H1 (cell line): Measurements from ENCODE around the gene AIFM3. TPM values are rescaled to one million over a fixed set of nuclear protein-coding genes. Genes with fewer than 3 reads are reported as not detected.

ENCODE experiments used
- CTCF ChIA-PET: fragments of 300-600 bp; sonication (Branson Sonifier 250); formaldehyde crosslinking; loops from one replicate; lab custom pipeline; 2021; ENCODE audit not compliant: partially characterized antibody; lab: Charles Lee
- POLR2A ChIA-PET: fragments of 300-600 bp; sonication (Branson Sonifier 250); formaldehyde crosslinking; loops from one replicate; lab custom pipeline; 2021; ENCODE audit warnings: inconsistent platforms; ENCODE audit not compliant: partially characterized antibody; lab: Charles Lee
- DNase-seq, 2 experiments: peaks; one replicate each; pipeline versions ENCODE4 v3.0.0 to v3.0.0-alpha.2; 2010 to 2022; ENCODE audit warnings: low spot score in 2 of 2, low read depth in 1 of 2, mixed read lengths in 1 of 2
- FAIRE-seq: peaks from 2 replicates; lab custom pipeline; 2011; peaks lifted over from hg19 to GRCh38; lab: Jason Lieb, UNC
- H2AFZ ChIP-seq: 2 replicates; pipeline ENCODE4 v1.8.1; 2012; ENCODE audit warnings: low read length, inconsistent platforms
- H2AK5ac ChIP-seq: 2 replicates; pipeline ENCODE4 v1.6.1; 2013; ENCODE audit warnings: low read depth, low read length
- H2BK120ac ChIP-seq: replicated peaks from 2 replicates; pipeline ENCODE3; 2013; ENCODE audit warnings: low read depth, low read length, inconsistent platforms
- H2BK12ac ChIP-seq: 2 replicates; pipeline ENCODE4 v1.6.1; 2013; ENCODE audit warnings: low read depth, low read length
- H2BK15ac ChIP-seq: 2 replicates; pipeline ENCODE4 v1.6.1; 2013; ENCODE audit warnings: low read length
- H2BK20ac ChIP-seq: 2 replicates; pipeline ENCODE4 v1.6.1; 2013; ENCODE audit warnings: low read length
- H2BK5ac ChIP-seq: 2 replicates; pipeline ENCODE4 v1.6.1; 2013; ENCODE audit warnings: low read depth, low read length
- H3K14ac ChIP-seq: 2 replicates; pipeline ENCODE4 v1.6.1; 2013; ENCODE audit warnings: inconsistent platforms; ENCODE audit not compliant: insufficient read length
- H3K18ac ChIP-seq: 2 replicates; pipeline ENCODE4 v1.6.1; 2013; ENCODE audit warnings: low read length; ENCODE audit errors: extremely low read depth
- H3K23ac ChIP-seq: 2 replicates; pipeline ENCODE4 v1.6.1; 2013; ENCODE audit warnings: inconsistent platforms; ENCODE audit not compliant: insufficient read length
- H3K23me2 ChIP-seq: 2 replicates; pipeline ENCODE4 v1.6.1; 2013; ENCODE audit warnings: low read depth, low read length
- H3K27ac ChIP-seq: 2 replicates; pipeline ENCODE4 v1.6.1; 2011; ENCODE audit warnings: low read depth, low read length, inconsistent platforms
- H3K27me3 ChIP-seq, 4 experiments: replicated peaks in 1 of 4; 1 replicate in 1 of 4; 2 replicates in 3 of 4; pipeline versions ENCODE4 v1.6.1 to v1.8.1; 2011 to 2013; ENCODE audit warnings: low read length in 3 of 4, mild to moderate bottlenecking in 3 of 4, inconsistent platforms in 2 of 4, mixed read lengths in 2 of 4, moderate library complexity in 1 of 4; ENCODE audit not compliant: control insufficient read depth in 3 of 4, insufficient read depth in 3 of 4; ENCODE audit errors: extremely low read depth in 1 of 4
- H3K36me3 ChIP-seq, 4 experiments: 2 replicates each; pipeline versions ENCODE4 v1.6.1 to v1.8.1; 2011 to 2013; ENCODE audit warnings: mild to moderate bottlenecking in 4 of 4, low read length in 3 of 4, moderate library complexity in 2 of 4, control low read depth in 1 of 4, inconsistent platforms in 1 of 4; ENCODE audit not compliant: insufficient read depth in 4 of 4, control insufficient read depth in 2 of 4
- H3K4ac ChIP-seq: replicated peaks from 2 replicates; pipeline ENCODE3; 2013; ENCODE audit warnings: low read length, low read depth, mixed read lengths, inconsistent platforms; ENCODE audit not compliant: insufficient read length
- H3K4me1 ChIP-seq, 4 experiments: replicated peaks in 1 of 4; 1 replicate in 1 of 4; 2 replicates in 3 of 4; pipeline versions ENCODE4 v1.6.1 to v1.8.1; 2011 to 2013; ENCODE audit warnings: low read length in 3 of 4, inconsistent platforms in 2 of 4, mixed read lengths in 1 of 4; ENCODE audit not compliant: insufficient read depth in 4 of 4, control insufficient read depth in 3 of 4
- H3K4me2 ChIP-seq, 2 experiments: 2 replicates each; pipeline versions ENCODE4 v1.6.1 to v1.8.1; 2011 to 2013; ENCODE audit warnings: low read depth in 2 of 2, low read length in 2 of 2, control low read depth in 1 of 2, inconsistent platforms in 1 of 2, mild to moderate bottlenecking in 1 of 2; ENCODE audit not compliant: insufficient read depth in 1 of 2
- H3K4me3 ChIP-seq, 4 experiments: fragments of 200-600, 300-600 bp in 1 of 4; sonication (generic), shearing (Covaris generic), sonication (Bioruptor Twin) in 1 of 4; 2 replicates each; pipeline versions ENCODE4 v1.5.1 to v1.8.1; 2011 to 2016; ENCODE audit warnings: low read length in 4 of 4, low read depth in 3 of 4, control low read depth in 2 of 4, inconsistent platforms in 2 of 4, mild to moderate bottlenecking in 2 of 4, mixed read lengths in 1 of 4, moderate library complexity in 1 of 4; ENCODE audit not compliant: insufficient read depth in 2 of 4; ENCODE audit errors: extremely low read depth in 1 of 4
- H3K56ac ChIP-seq: replicated peaks from 2 replicates; pipeline ENCODE3; 2013; ENCODE audit warnings: low read depth, mild to moderate bottlenecking, mixed read lengths, low read length, inconsistent platforms; ENCODE audit not compliant: insufficient read length
- H3K79me1 ChIP-seq: 2 replicates; pipeline ENCODE4 v1.6.1; 2013; ENCODE audit warnings: low read depth, low read length, control low read depth
- H3K79me2 ChIP-seq, 2 experiments: 2 replicates each; pipeline versions ENCODE4 v1.6.1 to v1.8.1; 2012 to 2013; ENCODE audit warnings: low read length in 2 of 2, mild to moderate bottlenecking in 2 of 2, inconsistent platforms in 1 of 2; ENCODE audit not compliant: insufficient read depth in 2 of 2, control insufficient read depth in 1 of 2
- H3K9ac ChIP-seq, 4 experiments: replicated peaks in 1 of 4; 1 replicate in 1 of 4; 2 replicates in 3 of 4; pipeline versions ENCODE4 v1.6.1 to v1.8.1; 2011 to 2013; ENCODE audit warnings: low read depth in 3 of 4, low read length in 3 of 4, control low read depth in 2 of 4, mild to moderate bottlenecking in 2 of 4, moderate library complexity in 2 of 4, inconsistent platforms in 1 of 4; ENCODE audit errors: extremely low read depth in 1 of 4
- H3K9me3 ChIP-seq, 2 experiments: 2 replicates each; pipeline versions ENCODE4 v1.6.1 to v1.8.1; 2012 to 2013; ENCODE audit warnings: mild to moderate bottlenecking in 2 of 2, moderate library complexity in 2 of 2, control low read depth in 1 of 2, inconsistent platforms in 1 of 2, low read depth in 1 of 2, low read length in 1 of 2, mixed read lengths in 1 of 2; ENCODE audit not compliant: insufficient read depth in 2 of 2
- H4K20me1 ChIP-seq, 2 experiments: replicated peaks in 1 of 2; 2 replicates each; pipeline versions ENCODE3 to v1.8.1; 2011 to 2013; ENCODE audit warnings: inconsistent platforms in 2 of 2, low read length in 2 of 2, mild to moderate bottlenecking in 1 of 2; ENCODE audit not compliant: insufficient read depth in 2 of 2, control insufficient read depth in 1 of 2
- H4K5ac ChIP-seq: 2 replicates; pipeline ENCODE4 v1.6.1; 2013; ENCODE audit warnings: low read length, low read depth, mixed read lengths, inconsistent platforms; ENCODE audit not compliant: insufficient read length
- H4K8ac ChIP-seq: 2 replicates; pipeline ENCODE4 v1.8.0; 2013; ENCODE audit warnings: mild to moderate bottlenecking, moderate library complexity, low read length, inconsistent platforms; ENCODE audit not compliant: insufficient read depth; ENCODE audit errors: extremely low read depth
- H4K91ac ChIP-seq: replicated peaks from 2 replicates; pipeline ENCODE3; 2013; ENCODE audit warnings: low read length, mixed read lengths, inconsistent platforms; ENCODE audit not compliant: insufficient read length
- BCL11A ChIP-seq, 2 experiments: IDR thresholded peaks; one replicate each; pipeline ENCODE4 v1.6.1; 2011; ENCODE audit warnings: low read depth in 2 of 2, low read length in 2 of 2, mild to moderate bottlenecking in 2 of 2
- CHD1 ChIP-seq: IDR thresholded peaks from 2 replicates; pipeline ENCODE4 v1.6.1; 2012; ENCODE audit warnings: low read depth, low read length, improper control_type of control experiment
- FOSL1 ChIP-seq: IDR thresholded peaks from 2 replicates; pipeline ENCODE4 v1.6.1; 2011; ENCODE audit warnings: mild to moderate bottlenecking, low read depth, low read length, moderate library complexity; ENCODE audit not compliant: insufficient read depth
- GABPA ChIP-seq: IDR thresholded peaks from 2 replicates; pipeline ENCODE4 v1.6.1; 2011; ENCODE audit warnings: mild to moderate bottlenecking, low read length, moderate library complexity, borderline replicate concordance; ENCODE audit not compliant: insufficient read depth
- HDAC2 ChIP-seq, 2 experiments: fragments of 300-600 bp in 1 of 2; sonication (generic) in 1 of 2; IDR thresholded peaks; 2 replicates each; pipeline ENCODE4 v1.6.1; 2011 to 2012; ENCODE audit warnings: low read depth in 2 of 2, low read length in 2 of 2, mild to moderate bottlenecking in 2 of 2, moderate library complexity in 2 of 2, borderline replicate concordance in 1 of 2, inconsistent platforms in 1 of 2
- JUN ChIP-seq: IDR thresholded peaks from 2 replicates; pipeline ENCODE4 v1.6.1; 2011; ENCODE audit warnings: low read depth, mild to moderate bottlenecking, improper control_type of control experiment, low read length
- JUND ChIP-seq: IDR thresholded peaks from 2 replicates; pipeline ENCODE4 v1.6.1; 2011; ENCODE audit warnings: mild to moderate bottlenecking, improper control_type of control experiment, low read length
- RAD21 ChIP-seq, 2 experiments: IDR thresholded peaks in 1 of 2; conservative IDR thresholded peaks in 1 of 2; 2 replicates each; pipeline ENCODE4 v1.6.1; 2011; ENCODE audit warnings: low read depth in 2 of 2, low read length in 2 of 2, improper control_type of control experiment in 1 of 2, inconsistent platforms in 1 of 2, mild to moderate bottlenecking in 1 of 2, moderate library complexity in 1 of 2
- RNF2 ChIP-seq: fragments of 200-900, 300-1000 bp; sonication (generic); IDR thresholded peaks from 2 replicates; pipeline ENCODE4 v1.7.1; 2016; ENCODE audit warnings: borderline replicate concordance, low read depth, mild to moderate bottlenecking, antibody characterized with exemption, low read length; ENCODE audit not compliant: poor library complexity, severe bottlenecking; ENCODE audit errors: missing control alignments
- SAP30 ChIP-seq: fragments of 300-600 bp; sonication (generic); IDR thresholded peaks from 2 replicates; pipeline ENCODE4 v1.7.1; 2012; ENCODE audit warnings: low read length, moderate library complexity, mild to moderate bottlenecking, inconsistent platforms; ENCODE audit not compliant: insufficient read depth, insufficient replicate concordance
- SP4 ChIP-seq: IDR thresholded peaks from 2 replicates; pipeline ENCODE4 v1.6.1; 2012; ENCODE audit warnings: low read length, inconsistent platforms
- TBP ChIP-seq: IDR thresholded peaks from 2 replicates; pipeline ENCODE4 v1.6.1; 2011; ENCODE audit warnings: low read depth, low read length, improper control_type of control experiment
- WGBS, 2 experiments: shearing (Covaris generic) in 1 of 2; methylation state at CpG; one replicate each; pipeline versions ENCODE4 v1.1.6 to v1.1.7; 2013 to 2015; ENCODE audit warnings: low lambda C conversion rate in 2 of 2, mixed read lengths in 2 of 2, inconsistent platforms in 1 of 2, low coverage in 1 of 2, missing lambda C conversion rate in 1 of 2; ENCODE audit not compliant: insufficient replicate concordance in 2 of 2, insufficient coverage in 1 of 2, insufficient read length in 1 of 2; ENCODE audit errors: extremely low coverage in 1 of 2, missing lambda C conversion rate in 1 of 2; 5-methylcytosine and 5-hydroxymethylcytosine counted together
- polyA plus RNA-seq, 7 experiments: library from polyadenylated mRNA; depleted of rRNA in 3 of 7; stranded (reverse) in 5 of 7; unstranded in 2 of 7; fragments of >200 nt in 5 of 7; fragments of 200-250 nt in 2 of 7; gene quantifications; 1 replicate in 5 of 7; 2 replicates in 1 of 7; 4 replicates in 1 of 7; pipeline versions ENCODE4 v1.2.1 to v1.2.3, GENCODE V29; 2011 to 2013; ENCODE audit warnings: missing spikeins in 2 of 7, mixed read lengths in 2 of 7
- total RNA-seq: library from RNA; stranded (reverse); fragmentation: NEBNext Ultra II Directional; extraction: Animal tissue kit (Norgen Biotek cat#: 25700); gene quantifications from 2 replicates; pipeline ENCODE4 v1.2.1, GENCODE V29; 2021

AIFM3 gene
- total and polyA plus RNA-seq, 2 of the 8 experiments (the other 6 are each of a cell fraction or from before 2014, with no cell fraction given): 0.86 to 1.4 TPM

DNA sequence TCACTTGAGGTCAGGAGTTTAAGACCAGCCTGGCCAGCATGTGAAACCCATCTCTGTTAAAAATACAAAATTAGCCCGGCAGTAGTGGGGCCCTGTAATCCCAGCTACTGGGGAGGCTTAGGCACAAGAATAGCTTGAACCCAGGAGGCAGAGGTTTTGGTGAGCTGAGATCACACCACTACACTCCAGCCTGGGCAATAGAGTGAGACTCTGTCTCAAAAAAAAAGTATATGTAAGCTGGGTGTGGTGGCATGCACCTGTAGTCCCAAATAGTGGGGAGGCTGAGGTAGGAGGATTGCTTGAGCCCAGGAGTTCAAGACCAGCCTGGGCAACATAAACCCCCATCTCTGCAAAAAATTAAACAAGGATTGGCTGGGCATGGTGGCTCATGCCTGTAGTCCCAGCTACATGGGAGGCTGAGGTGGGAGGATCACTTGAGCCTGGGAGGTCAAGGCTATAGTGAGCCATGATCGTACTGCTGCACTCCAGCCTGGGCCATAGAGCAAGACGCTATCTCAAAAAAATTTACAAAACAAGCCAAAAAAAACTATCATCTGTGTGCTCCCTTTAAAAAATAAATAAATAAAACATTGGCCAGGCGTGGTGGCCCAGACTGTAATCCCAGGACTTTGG lies 39.0 kb upstream of the AIFM3 start:
- H3K4me2 ChIP-seq: no peak overlapping the region
- no peak overlapping the region for H2BK5ac ChIP-seq
- no peak overlapping the region for H4K91ac ChIP-seq
- no peak overlapping the region for H2BK12ac ChIP-seq
- no peak overlapping the region for H2BK120ac ChIP-seq
- peaks cover 30 to 33% of the 10 kb centered on the region in 2 experiments for H4K20me1 ChIP-seq
- CTCF ChIA-PET: interaction anchor here (1.2 to 1.8 kb wide), 2 partner anchors 28 to 40 kb away, joined by 3 to 5 read pairs; no protein-coding TSS in a partner anchor
- no peak overlapping the region for H3K27ac ChIP-seq
- no peak for FAIRE-seq
- no peak overlapping the region for H4K5ac ChIP-seq
- H3K9ac ChIP-seq: no peak overlapping the region
- no peak overlapping the region for H3K56ac ChIP-seq
- DNase-seq: no peak
- no peak overlapping the region for H3K14ac ChIP-seq
- H3K36me3 ChIP-seq: peaks cover 0 to 2% (median 0%) of the 10 kb centered on the region in 4 experiments; a peak in 1 of 8 replicates
- H3K79me1 ChIP-seq: peaks cover 12% of the 10 kb centered on the region
- H3K23ac ChIP-seq: no peak overlapping the region
- no peak overlapping the region for H2AK5ac ChIP-seq
- no peak overlapping the region for H4K8ac ChIP-seq
- H3K27me3 ChIP-seq: no peaks in the 10 kb centered on the region
- no peaks in the 10 kb centered on the region for H3K9me3 ChIP-seq
- POLR2A ChIA-PET: interaction anchor here (1.6 kb wide), 1 partner anchor 10 kb away, joined by 4 read pairs; no protein-coding TSS in a partner anchor
- H3K18ac ChIP-seq: no peak overlapping the region
- no peak overlapping the region for H2BK15ac ChIP-seq
- peaks cover 66 to 99% of the 10 kb centered on the region in 2 experiments for H3K79me2 ChIP-seq
- WGBS, 2 experiments: 86% methylated on average over 4 of the region's 4 CpGs; no CpG with 5 or more reads in 1 of the 2 experiments
- no peak overlapping the region for H3K4me3 ChIP-seq
- H3K23me2 ChIP-seq: peaks cover 1% of the 10 kb centered on the region; the same call in 1 of the 2 replicates
- H3K4me1 ChIP-seq: peaks cover 0 to 9% (median 7%) of the 10 kb centered on the region in 4 experiments; a peak in 4 of 7 replicates
- no peak overlapping the region for H2AFZ ChIP-seq
- no peak overlapping the region for H3K4ac ChIP-seq
- no peak overlapping the region for H2BK20ac ChIP-seq
- no peak for TF ChIP-seq CHD1
- no peak for TF ChIP-seq JUND
- no peak for TF ChIP-seq SP4
- TF ChIP-seq JUN: no peak
- no peak for TF ChIP-seq BCL11A (IDR thresholded peaks at IDR 0.05; ENCODE audit: low read depth in 2 of 2, low read length in 2 of 2)
- no peak for TF ChIP-seq TBP
- no peak for TF ChIP-seq FOSL1
- no peak for TF ChIP-seq GABPA
- TF ChIP-seq RAD21 (IDR thresholded peaks at IDR 0.05 in 1 of 2, conservative IDR thresholded peaks at IDR 0.05 in 1 of 2; ENCODE audit: low read depth in 2 of 2, low read length in 2 of 2): no peak
- TF ChIP-seq HDAC2 (IDR thresholded peaks at IDR 0.05; ENCODE audit: borderline replicate concordance in 1 of 2, low read depth in 2 of 2, low read length in 2 of 2): no peak
- no peak for TF ChIP-seq RNF2
- TF ChIP-seq SAP30: no peak
